GM21717 (cell line): ENCODE results near the gene COL23A1.
"Not testable (repeated sequence)": the region's sequence is repeated elsewhere in the genome, so short reads cannot be mapped to it uniquely, and the experiment has no call there.

Source experiments
- ATAC-seq: cut with Tn5 transposase; IDR thresholded peaks from one replicate; pipeline ENCODE4 v1.9.1; 2021; ENCODE audit warnings: mild to moderate bottlenecking, moderate library complexity; ENCODE audit not compliant: unreplicated experiment

Gene COL23A1

GRCh38 chr5:178312880-178313282 is 277.3 kb downstream of the COL23A1 start:
- no peak for ATAC-seq

GRCh38 chr5:178310130-178310865 is 279.9 kb downstream of the COL23A1 start:
- ATAC-seq: no peak

GRCh38 chr5:178309271-178310013 is 280.8 kb downstream of the COL23A1 start:
- ATAC-seq: no peak

GRCh38 chr5:178308541-178309092 is 281.6 kb downstream of the COL23A1 start:
- ATAC-seq: no peak

- no peak for ATAC-seq
Observed at GRCh38 chr5:178307267-178308045, 282.7 kb downstream of the COL23A1 start.

GRCh38 chr5:178306430-178307225 is 283.6 kb downstream of the COL23A1 start:
- no peak for ATAC-seq

- ATAC-seq: no peak
Observed at GRCh38 chr5:178305801-178306200, 284.4 kb downstream of the COL23A1 start.

- ATAC-seq: no peak
Observed at GRCh38 chr5:178304761-178305645, 285.2 kb downstream of the COL23A1 start.

GRCh38 chr5:178304016-178304415 is 286.2 kb downstream of the COL23A1 start:
- ATAC-seq: no peak

GRCh38 chr5:178302321-178302720 is 287.9 kb downstream of the COL23A1 start:
- not testable (repeated sequence) for ATAC-seq

GRCh38 chr5:178301641-178302040 is 288.6 kb downstream of the COL23A1 start:
- ATAC-seq: no peak

GRCh38 chr5:178298283-178298807 is 291.8 kb downstream of the COL23A1 start:
- ATAC-seq: no peak

GRCh38 chr5:178297751-178298150 is 292.4 kb downstream of the COL23A1 start:
- ATAC-seq: no peak

GRCh38 chr5:178296066-178296465 is 294.1 kb downstream of the COL23A1 start:
- no peak for ATAC-seq

GRCh38 chr5:178295589-178295988 is 294.6 kb downstream of the COL23A1 start:
- no peak for ATAC-seq

- ATAC-seq: no peak
Observed at GRCh38 chr5:178293815-178294214, 296.4 kb downstream of the COL23A1 start.

GRCh38 chr5:178293400-178293799 is 296.8 kb downstream of the COL23A1 start:
- ATAC-seq: no peak

- no peak for ATAC-seq
Observed at GRCh38 chr5:178292826-178293205, 297.4 kb downstream of the COL23A1 start.
